ENCODE measurements around the gene RELT. TPM values are rescaled to one million over a fixed set of nuclear protein-coding genes. Genes with fewer than 3 reads are reported as not detected.

Gene RELT
- total RNA-seq, 1 donor from 2014 or later, result 4.4 TPM

GRCh38 chr11:73374151-73374550 lies 2.0 kb upstream of the RELT start:
- no peak for DNase-seq (ENCODE audit: low read depth)

- DNase-seq (ENCODE audit: low read depth), result no peak
Measured at GRCh38 chr11:73375830-73376159, 404 bp upstream of the RELT start.

- peak; percentile 64 for DNase-seq (ENCODE audit: low read depth)
Measured at GRCh38 chr11:73376803-73377629, 817 bp downstream of the RELT start.

- DNase-seq (ENCODE audit: low read depth), result no peak
Measured at GRCh38 chr11:73379189-73379880, 3.1 kb downstream of the RELT start.

- DNase-seq (ENCODE audit: low read depth), result no peak
Measured at GRCh38 chr11:73380331-73380730, 4.1 kb downstream of the RELT start.

GRCh38 chr11:73380897-73381410 lies 4.8 kb downstream of the RELT start:
- no peak for DNase-seq (ENCODE audit: low read depth)

- no peak for DNase-seq (ENCODE audit: low read depth)
Measured at GRCh38 chr11:73381589-73381988, 5.4 kb downstream of the RELT start.

- no peak for DNase-seq (ENCODE audit: low read depth)
Measured at GRCh38 chr11:73382183-73382582, 6.0 kb downstream of the RELT start.

- no peak for DNase-seq (ENCODE audit: low read depth)
Measured at GRCh38 chr11:73382747-73383146, 6.5 kb downstream of the RELT start.

GRCh38 chr11:73383249-73384124 lies 7.3 kb downstream of the RELT start:
- DNase-seq (ENCODE audit: low read depth), result peak; percentile 55

GRCh38 chr11:73384125-73384441 lies 7.9 kb downstream of the RELT start:
- DNase-seq (ENCODE audit: low read depth), result no peak

- DNase-seq (ENCODE audit: low read depth), result no peak
Measured at GRCh38 chr11:73384531-73384871, 8.3 kb downstream of the RELT start.

- no peak for DNase-seq (ENCODE audit: low read depth)
Measured at GRCh38 chr11:73384872-73385689, 8.9 kb downstream of the RELT start.

- no peak for DNase-seq (ENCODE audit: low read depth)
Measured at GRCh38 chr11:73386016-73386415, 9.8 kb downstream of the RELT start.

GRCh38 chr11:73386546-73386945 lies 10.3 kb downstream of the RELT start:
- no peak for DNase-seq (ENCODE audit: low read depth)

GRCh38 chr11:73387594-73388264 lies 11.5 kb downstream of the RELT start:
- no peak for DNase-seq (ENCODE audit: low read depth)

GRCh38 chr11:73388265-73389133 lies 12.3 kb downstream of the RELT start:
- no peak for DNase-seq (ENCODE audit: low read depth)

GRCh38 chr11:73389134-73389525 lies 12.9 kb downstream of the RELT start:
- DNase-seq (ENCODE audit: low read depth), result no peak

- no peak for DNase-seq (ENCODE audit: low read depth)
Measured at GRCh38 chr11:73389916-73390315, 13.7 kb downstream of the RELT start.

Data from renal cortical epithelial cell (primary cell).